Activated CD8-positive, alpha-beta T cell treated with anti-CD3 and anti-CD28 coated beads for 36 hours (primary cell): ENCODE measurements around the gene CABLES1. TPM values are rescaled to one million over a fixed set of nuclear protein-coding genes. Genes with fewer than 3 reads are reported as not detected.

Experiments
- ATAC-seq: fragments of 200-7000 bp; cut with Tn5 transposase; one replicate; pipeline ENCODE4 v1.10.0; 2021; ENCODE audit warnings: mild to moderate bottlenecking, moderate library complexity
- CTCF ChIA-PET: fragments of 350-600 bp; sonication (Branson Sonifier 250); formaldehyde crosslinking; loops from one replicate; lab custom pipeline; 2021; ENCODE audit warnings: antibody characterized with exemption; lab: Charles Lee
- POLR2A ChIA-PET: fragments of 350-600 bp; sonication (Branson Sonifier 250); formaldehyde crosslinking; loops from one replicate; lab custom pipeline; 2021; ENCODE audit warnings: antibody characterized with exemption; lab: Charles Lee
- DNase-seq: peaks from one replicate; pipeline ENCODE4 v3.0.0-alpha.2; 2020
- H3K27ac Mint-ChIP-seq: one replicate; pipeline ENCODE4 v1.8.0; 2021; ENCODE audit warnings: mild to moderate bottlenecking, mixed read lengths
- H3K27me3 Mint-ChIP-seq: one replicate; pipeline ENCODE4 v1.8.0; 2021; ENCODE audit warnings: mixed read lengths
- H3K36me3 Mint-ChIP-seq: one replicate; pipeline ENCODE4 v1.8.0; 2021; ENCODE audit warnings: low read depth, mixed read lengths
- H3K4me1 Mint-ChIP-seq: one replicate; pipeline ENCODE4 v1.8.0; 2021; ENCODE audit warnings: low read depth, mixed read lengths
- H3K4me3 Mint-ChIP-seq: one replicate; pipeline ENCODE4 v1.8.0; 2021; ENCODE audit warnings: mild to moderate bottlenecking, moderate library complexity, mixed read lengths
- H3K9me3 Mint-ChIP-seq: one replicate; pipeline ENCODE4 v1.8.0; 2021; ENCODE audit warnings: mixed read lengths
- intact Hi-C: fragments of 100-400 bp; cut with micrococcal nuclease; formaldehyde crosslinking; loops from one replicate; pipeline ENCODE4 v1.10.0; 2022
- total RNA-seq, 2 experiments: library from RNA; stranded (reverse); gene quantifications; one replicate each; pipeline ENCODE4 v1.2.3, GENCODE V29; 2021
- TF ChIP-seq, protein P1 (sequence below): fragments of 200-600 bp; IDR thresholded peaks from one replicate; pipeline ENCODE4 v1.8.0; 2022; ENCODE audit warnings: antibody characterized with exemption, mild to moderate bottlenecking

The CABLES1 gene
- total RNA-seq, 2 experiments from 2014 or later, result 1.8 to 2.0 TPM

DNA sequence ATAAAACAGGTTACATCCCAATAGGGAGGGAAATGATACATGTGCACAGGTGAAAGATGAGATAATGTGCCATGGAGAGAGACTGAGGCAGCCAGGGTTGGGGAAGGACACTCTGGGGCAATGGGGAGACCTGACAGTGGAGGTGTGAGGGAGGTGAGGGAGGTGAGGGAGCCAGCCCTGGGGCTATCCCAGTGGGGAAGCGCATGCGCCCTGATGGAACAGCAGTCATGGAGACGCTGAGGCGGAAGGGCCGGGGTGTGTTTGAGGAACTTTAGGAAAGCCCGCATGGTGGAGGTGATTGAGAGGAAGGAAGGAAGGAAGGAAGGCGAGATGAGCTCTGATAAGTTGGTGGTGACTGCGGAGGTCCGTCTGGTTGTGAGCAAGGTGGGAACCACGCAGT is 66.5 kb downstream of the CABLES1 start:
- no peak for ATAC-seq
- Mint-ChIP-seq H3K27me3 (peaks cover 9% of the 10 kb centered on the region), H3K4me1 (peaks cover 12% of the 10 kb centered on the region), H3K36me3 (peaks cover 2% of the 10 kb centered on the region), H3K27ac (no peak overlapping the region), H3K4me3 (no peak overlapping the region), H3K9me3 (peaks cover 6% of the 10 kb centered on the region)
- no peak for DNase-seq
- ChIA-PET POLR2A (no interaction called here), CTCF (interaction anchor here (1.1 kb wide), 1 partner anchor 239 kb away, joined by 3 read pairs; no protein-coding TSS in a partner anchor)
- TF ChIP-seq, protein P1, sequence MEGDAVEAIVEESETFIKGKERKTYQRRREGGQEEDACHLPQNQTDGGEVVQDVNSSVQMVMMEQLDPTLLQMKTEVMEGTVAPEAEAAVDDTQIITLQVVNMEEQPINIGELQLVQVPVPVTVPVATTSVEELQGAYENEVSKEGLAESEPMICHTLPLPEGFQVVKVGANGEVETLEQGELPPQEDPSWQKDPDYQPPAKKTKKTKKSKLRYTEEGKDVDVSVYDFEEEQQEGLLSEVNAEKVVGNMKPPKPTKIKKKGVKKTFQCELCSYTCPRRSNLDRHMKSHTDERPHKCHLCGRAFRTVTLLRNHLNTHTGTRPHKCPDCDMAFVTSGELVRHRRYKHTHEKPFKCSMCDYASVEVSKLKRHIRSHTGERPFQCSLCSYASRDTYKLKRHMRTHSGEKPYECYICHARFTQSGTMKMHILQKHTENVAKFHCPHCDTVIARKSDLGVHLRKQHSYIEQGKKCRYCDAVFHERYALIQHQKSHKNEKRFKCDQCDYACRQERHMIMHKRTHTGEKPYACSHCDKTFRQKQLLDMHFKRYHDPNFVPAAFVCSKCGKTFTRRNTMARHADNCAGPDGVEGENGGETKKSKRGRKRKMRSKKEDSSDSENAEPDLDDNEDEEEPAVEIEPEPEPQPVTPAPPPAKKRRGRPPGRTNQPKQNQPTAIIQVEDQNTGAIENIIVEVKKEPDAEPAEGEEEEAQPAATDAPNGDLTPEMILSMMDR, result no peak
- intact Hi-C loops, result no loop called here

DNA sequence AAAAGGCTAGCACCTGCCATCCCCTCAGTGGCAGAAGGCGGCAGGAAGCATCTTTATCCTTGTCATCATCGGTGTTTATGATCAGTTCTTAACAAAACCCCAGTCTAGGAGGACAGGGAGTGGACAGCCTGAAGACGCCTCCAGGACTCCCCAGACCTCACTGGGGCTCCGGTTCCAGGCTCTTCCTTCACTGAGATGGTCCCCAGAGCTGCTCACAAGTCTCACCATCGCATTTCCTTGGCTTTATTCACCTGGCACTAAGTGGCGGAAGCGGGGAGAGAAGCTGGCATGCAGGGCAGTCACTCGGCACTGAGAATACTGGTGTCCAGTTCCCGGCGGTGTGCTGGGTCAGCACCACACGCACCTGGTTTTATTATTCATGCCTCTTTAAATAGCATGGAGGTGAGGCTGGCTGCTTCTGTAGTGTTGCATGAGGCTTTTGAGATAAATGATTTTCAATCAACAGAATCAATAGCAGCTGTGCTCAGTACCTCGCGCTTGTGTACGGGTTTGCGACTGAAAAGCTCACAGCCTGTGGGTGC is 68.7 kb downstream of the CABLES1 start:
- POLR2A ChIA-PET, result interaction anchor here (0.6 kb wide), 1 partner anchor 64 kb away, joined by 3 read pairs; no protein-coding TSS in a partner anchor
- peaks cover 18% of the 10 kb centered on the region for H3K36me3 Mint-ChIP-seq
- H3K4me3 Mint-ChIP-seq, result no peak overlapping the region
- no peak overlapping the region for H3K27ac Mint-ChIP-seq
- no peak for DNase-seq
- CTCF ChIA-PET, result no interaction called here
- TF ChIP-seq, protein P1, result no peak
- peaks cover 18% of the 10 kb centered on the region for H3K9me3 Mint-ChIP-seq
- peaks cover 9% of the 10 kb centered on the region for H3K27me3 Mint-ChIP-seq
- H3K4me1 Mint-ChIP-seq, result peaks cover 33% of the 10 kb centered on the region
- intact Hi-C loops, result no loop called here
- no peak for ATAC-seq

DNA sequence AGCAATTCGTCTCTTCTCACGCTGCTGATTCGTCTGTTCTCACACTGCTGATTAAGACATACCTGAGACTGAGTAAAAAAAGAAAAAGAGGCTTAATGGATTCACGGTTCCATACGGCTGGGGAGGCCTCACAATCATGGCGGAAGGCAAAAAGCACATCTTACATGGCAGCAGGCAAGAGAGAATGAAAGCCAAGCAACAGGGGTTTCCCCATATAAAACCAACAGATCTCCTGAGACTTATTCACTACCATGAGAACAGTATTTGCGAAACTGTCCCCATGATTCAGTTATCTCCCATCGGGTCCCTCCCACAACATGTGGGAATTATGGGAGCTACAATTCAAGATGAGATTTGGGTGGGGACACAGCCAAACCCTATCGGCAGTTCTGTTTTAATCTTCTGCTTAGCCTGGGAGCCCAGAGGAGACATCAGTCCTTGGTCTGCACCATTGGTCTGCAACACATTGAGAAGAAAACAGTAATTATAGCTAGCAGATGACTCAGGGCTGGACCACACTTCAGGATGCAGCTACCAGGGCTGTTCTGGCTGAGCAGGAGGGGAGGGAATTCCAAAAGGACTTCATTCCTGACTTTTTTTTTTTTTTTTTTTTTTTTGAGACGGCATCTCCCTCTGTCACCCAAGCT is 69.4 kb downstream of the CABLES1 start:
- H3K9me3 Mint-ChIP-seq, result peaks cover 18% of the 10 kb centered on the region
- CTCF ChIA-PET, result no interaction called here

GRCh38 chr18:23205980-23206379 is 70.7 kb downstream of the CABLES1 start:
- Mint-ChIP-seq H3K4me3 (no peak overlapping the region), H3K9me3 (peaks cover 18% of the 10 kb centered on the region), H3K36me3 (peaks cover 18% of the 10 kb centered on the region), H3K27ac (no peak overlapping the region), H3K27me3 (peaks cover 11% of the 10 kb centered on the region), H3K4me1 (peaks cover 44% of the 10 kb centered on the region)
- no peak for DNase-seq
- ChIA-PET POLR2A (no interaction called here), CTCF (interaction anchor here (0.8 to 2.9 kb wide), 2 partner anchors 14 to 74 kb away, joined by 3 to 8 read pairs; no protein-coding TSS in a partner anchor)
- intact Hi-C loops, result no loop called here
- no peak for ATAC-seq
- TF ChIP-seq, protein P1, result no peak

More for the DNA sequence above, 69.4 kb downstream of the CABLES1 start:
- intact Hi-C loops, result no loop called here
- POLR2A ChIA-PET, result no interaction called here
- ATAC-seq (no peak), DNase-seq (no peak)
- Mint-ChIP-seq H3K4me1 (peaks cover 40% of the 10 kb centered on the region), H3K36me3 (peaks cover 18% of the 10 kb centered on the region), H3K27ac (no peak overlapping the region), H3K27me3 (peaks cover 9% of the 10 kb centered on the region), H3K4me3 (no peak overlapping the region)
- TF ChIP-seq, protein P1, result no peak
